ENCODE data around the gene MAPRE2.

MAPRE2 gene

GRCh38 chr18:35040988-35041814 lies at the start of gene MAPRE2:
TSS of gene MAPRE2 (plus strand) at chr18:35041413. CDS start at chr18:35041540, 127 bp downstream.
- TF ChIP-seq EZH2phosphoT487 (IDR thresholded peaks at IDR 0.05; ENCODE audit: low read depth): no peak
- no peak for TF ChIP-seq CTCF (IDR thresholded peaks at IDR 0.05; ENCODE audit: low read depth, low read length)

GRCh38 chr18:34991561-34991960 lies 49.7 kb upstream of the MAPRE2 start:
- Histone ChIP-seq H3K27ac (ENCODE audit: low read length) (no peak overlapping the region), H4K20me1 (ENCODE audit: insufficient read depth, low read length) (no peaks in the 10 kb centered on the region), H3K27me3 (ENCODE audit: low read depth, low read length) (no peaks in the 10 kb centered on the region), H3K79me2 (ENCODE audit: low read length) (no peaks in the 10 kb centered on the region), H3K36me3 (replicated peaks; ENCODE audit: low read depth, low read length) (no peaks in the 10 kb centered on the region), H3K9ac (ENCODE audit: low read length) (no peak overlapping the region), H3K4me1 (ENCODE audit: low read length) (peaks cover 6% of the 10 kb centered on the region), H3K9me3 (ENCODE audit: insufficient read depth, low read length) (no peaks in the 10 kb centered on the region), H3K4me2 (ENCODE audit: low read length) (no peak overlapping the region), H3K4me3 (ENCODE audit: low read length) (no peak overlapping the region), H2AFZ (ENCODE audit: low read depth, low read length) (no peak overlapping the region)
- TF ChIP-seq EZH2phosphoT487 (IDR thresholded peaks at IDR 0.05; ENCODE audit: low read depth) (no peak), CTCF (IDR thresholded peaks at IDR 0.05; ENCODE audit: low read depth, low read length) (no peak)

More at GRCh38 chr18:35040988-35041814, at the start of gene MAPRE2:
- peaks cover 5% of the 10 kb centered on the region for H3K36me3 ChIP-seq (replicated peaks; ENCODE audit: low read depth, low read length)
- H3K9me3 ChIP-seq (ENCODE audit: insufficient read depth, low read length): no peaks in the 10 kb centered on the region
- H3K4me3 ChIP-seq (ENCODE audit: low read length): peak within 1 kb of the TSS; percentile 94
- no peak within 1 kb of the TSS for H2AFZ ChIP-seq (ENCODE audit: low read depth, low read length)
- H3K9ac ChIP-seq (ENCODE audit: low read length): peak within 1 kb of the TSS; percentile 89
- H3K79me2 ChIP-seq (ENCODE audit: low read length): peaks cover 50% of the 10 kb centered on the region
- peaks cover 46% of the 10 kb centered on the region for H4K20me1 ChIP-seq (ENCODE audit: insufficient read depth, low read length)
- peak within 1 kb of the TSS; percentile 92 for H3K27ac ChIP-seq (ENCODE audit: low read length)
- peak within 1 kb of the TSS; percentile 86 for H3K4me2 ChIP-seq (ENCODE audit: low read length)
- H3K27me3 ChIP-seq (ENCODE audit: low read depth, low read length): no peaks in the 10 kb centered on the region
- peaks cover 65% of the 10 kb centered on the region for H3K4me1 ChIP-seq (ENCODE audit: low read length)

GRCh38 chr18:34993289-34993688 lies 47.9 kb upstream of the MAPRE2 start:
- TF ChIP-seq EZH2phosphoT487 (IDR thresholded peaks at IDR 0.05; ENCODE audit: low read depth) (no peak), CTCF (IDR thresholded peaks at IDR 0.05; ENCODE audit: low read depth, low read length) (no peak)
- Histone ChIP-seq H3K27ac (ENCODE audit: low read length) (no peak overlapping the region), H3K27me3 (ENCODE audit: low read depth, low read length) (no peaks in the 10 kb centered on the region), H3K79me2 (ENCODE audit: low read length) (no peaks in the 10 kb centered on the region), H2AFZ (ENCODE audit: low read depth, low read length) (no peak overlapping the region), H3K4me3 (ENCODE audit: low read length) (no peak overlapping the region), H3K36me3 (replicated peaks; ENCODE audit: low read depth, low read length) (no peaks in the 10 kb centered on the region), H3K9me3 (ENCODE audit: insufficient read depth, low read length) (no peaks in the 10 kb centered on the region), H3K4me1 (ENCODE audit: low read length) (peaks cover 6% of the 10 kb centered on the region), H3K9ac (ENCODE audit: low read length) (no peak overlapping the region), H4K20me1 (ENCODE audit: insufficient read depth, low read length) (no peaks in the 10 kb centered on the region), H3K4me2 (ENCODE audit: low read length) (no peak overlapping the region)

- H3K36me3 ChIP-seq (replicated peaks; ENCODE audit: low read depth, low read length): no peaks in the 10 kb centered on the region
- TF ChIP-seq EZH2phosphoT487 (IDR thresholded peaks at IDR 0.05; ENCODE audit: low read depth) (no peak), CTCF (IDR thresholded peaks at IDR 0.05; ENCODE audit: low read depth, low read length) (no peak)
- H3K27ac ChIP-seq (ENCODE audit: low read length): no peak overlapping the region
- no peak overlapping the region for H2AFZ ChIP-seq (ENCODE audit: low read depth, low read length)
- no peaks in the 10 kb centered on the region for H3K9me3 ChIP-seq (ENCODE audit: insufficient read depth, low read length)
- no peak overlapping the region for H3K4me3 ChIP-seq (ENCODE audit: low read length)
- no peak overlapping the region for H3K4me2 ChIP-seq (ENCODE audit: low read length)
- H3K9ac ChIP-seq (ENCODE audit: low read length): no peak overlapping the region
- no peaks in the 10 kb centered on the region for H4K20me1 ChIP-seq (ENCODE audit: insufficient read depth, low read length)
- peaks cover 18% of the 10 kb centered on the region for H3K4me1 ChIP-seq (ENCODE audit: low read length)
- no peaks in the 10 kb centered on the region for H3K27me3 ChIP-seq (ENCODE audit: low read depth, low read length)
- H3K79me2 ChIP-seq (ENCODE audit: low read length): no peaks in the 10 kb centered on the region
These were observed 45.5 kb upstream of the MAPRE2 start for GRCh38 chr18:34995746-34996145.
